Measurements from ENCODE around the gene TSPO2.

TSPO2 gene

DNA sequence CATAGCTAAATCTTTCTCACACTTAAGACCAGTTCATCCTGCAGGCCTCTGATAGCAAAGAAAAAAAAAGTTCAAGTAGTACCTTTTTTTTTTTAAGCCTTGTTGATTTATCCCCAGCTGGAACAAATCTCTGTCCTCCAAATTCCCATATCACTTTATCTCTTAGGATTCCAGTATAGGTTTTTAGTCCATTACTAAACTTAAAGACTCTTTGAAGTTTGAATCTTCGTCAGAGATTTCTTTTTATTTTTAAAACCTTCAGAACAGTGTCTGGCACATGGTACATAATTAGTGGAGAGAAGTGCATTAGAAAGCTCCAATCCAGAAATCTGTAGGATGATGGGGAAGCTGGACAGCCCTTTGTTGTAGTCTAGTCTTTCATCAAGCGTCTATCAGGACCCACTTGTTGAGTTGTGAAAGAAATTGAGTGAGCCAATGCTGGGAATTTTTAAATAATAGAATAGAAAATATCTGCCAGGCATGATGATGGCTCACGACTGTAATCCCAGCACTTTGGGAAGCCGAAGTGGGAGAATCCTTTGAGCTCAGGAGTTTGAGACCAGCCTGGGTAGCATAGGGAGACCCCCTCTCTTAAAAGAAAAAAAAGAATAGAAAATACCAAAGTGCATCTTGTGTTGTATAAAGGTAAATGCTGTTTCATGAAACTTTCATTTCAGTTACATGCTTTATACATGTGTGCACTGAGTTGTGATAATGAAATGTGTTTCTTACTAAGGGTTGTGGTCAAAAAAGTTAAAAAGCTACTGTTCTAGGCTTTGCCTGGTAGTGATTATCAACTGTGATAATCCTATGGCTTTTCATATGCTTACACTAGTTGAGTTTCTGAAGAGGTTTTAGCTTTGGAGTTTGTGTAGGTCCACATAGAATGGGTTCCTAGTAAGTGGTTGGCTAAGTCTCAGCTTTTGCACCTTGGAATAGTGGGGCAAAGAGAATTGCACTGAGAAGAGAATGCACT is 33.7 kb downstream of the TSPO2 start:
- DNase-seq (ENCODE audit: low spot score) = no peak

DNA sequence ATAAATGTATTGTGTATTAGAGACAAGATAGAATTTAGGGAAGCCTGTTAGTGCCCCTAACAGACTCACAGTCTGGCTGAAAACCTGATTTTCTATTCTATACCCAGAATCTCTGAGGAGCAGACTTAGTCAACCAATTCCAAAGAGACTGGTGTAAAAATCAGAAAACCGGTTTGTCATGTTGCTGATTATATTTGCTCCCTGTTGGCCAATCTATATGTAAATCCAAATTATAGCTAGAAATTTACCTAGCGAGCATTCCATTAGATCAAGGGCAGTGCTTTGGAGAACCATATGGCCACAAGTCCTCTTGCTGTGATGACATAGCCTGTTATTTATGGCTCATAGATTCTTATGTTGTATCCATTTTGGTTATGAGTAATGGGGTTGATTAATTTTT is 35.3 kb downstream of the TSPO2 start:
- no peak for DNase-seq (ENCODE audit: low spot score)

DNA sequence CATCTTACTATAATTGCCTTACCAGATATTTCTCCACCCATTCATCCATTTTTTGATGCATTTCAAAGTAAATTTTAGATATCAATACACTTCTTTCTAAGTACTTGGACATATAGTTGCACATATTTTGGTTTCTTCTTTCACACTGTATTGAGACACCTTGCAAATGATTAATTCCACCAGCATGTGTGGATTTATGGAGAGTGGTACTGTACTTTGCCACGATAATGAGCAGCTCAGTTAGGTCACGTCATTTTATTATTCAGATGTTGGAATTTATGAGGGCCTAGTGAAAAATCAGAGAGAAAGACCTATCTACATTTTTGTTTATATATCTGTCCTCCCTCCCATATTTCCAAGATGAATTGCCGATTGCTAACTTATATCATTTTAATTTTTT is 35.8 kb downstream of the TSPO2 start:
- DNase-seq (ENCODE audit: low spot score) = no peak

DNA sequence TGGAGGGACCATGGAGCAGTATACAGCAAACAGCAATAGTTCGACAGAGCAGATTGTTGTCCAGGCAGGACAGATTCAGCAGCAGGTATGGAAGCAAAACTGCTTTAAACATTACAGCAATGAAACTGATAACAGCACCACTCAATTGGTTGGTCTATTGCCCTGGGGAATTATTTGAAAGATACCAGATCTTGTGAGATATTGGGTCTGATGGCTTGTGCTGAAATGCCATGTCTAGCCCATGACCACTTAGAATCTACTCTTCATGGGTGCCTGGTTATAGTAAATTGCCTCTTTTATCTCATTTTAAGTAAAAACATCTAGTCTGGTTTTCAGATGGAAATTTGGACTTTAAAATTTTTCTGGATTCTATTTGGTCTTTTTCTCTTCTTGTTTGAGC is 36.8 kb downstream of the TSPO2 start:
- no peak for DNase-seq (ENCODE audit: low spot score)

DNA sequence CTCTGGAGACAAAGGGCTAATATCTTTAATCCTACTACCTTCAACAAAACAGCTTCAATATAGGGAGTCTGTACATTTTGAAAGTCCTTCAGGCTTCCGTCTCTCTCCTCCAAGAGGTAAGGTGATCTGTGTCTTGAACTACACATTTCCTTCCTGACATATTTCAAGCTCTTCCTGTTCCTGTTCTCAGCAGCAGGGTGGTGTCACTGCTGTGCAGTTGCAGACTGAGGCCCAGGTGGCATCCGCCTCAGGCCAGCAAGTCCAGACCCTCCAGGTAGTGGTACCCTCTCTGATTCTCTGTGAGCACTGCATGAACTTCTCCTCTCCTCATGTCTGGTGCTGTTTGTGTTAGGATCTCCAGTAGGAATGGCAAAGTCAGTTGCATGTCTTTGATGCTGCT is 38.4 kb downstream of the TSPO2 start:
- DNase-seq (ENCODE audit: low spot score) = no peak

DNA sequence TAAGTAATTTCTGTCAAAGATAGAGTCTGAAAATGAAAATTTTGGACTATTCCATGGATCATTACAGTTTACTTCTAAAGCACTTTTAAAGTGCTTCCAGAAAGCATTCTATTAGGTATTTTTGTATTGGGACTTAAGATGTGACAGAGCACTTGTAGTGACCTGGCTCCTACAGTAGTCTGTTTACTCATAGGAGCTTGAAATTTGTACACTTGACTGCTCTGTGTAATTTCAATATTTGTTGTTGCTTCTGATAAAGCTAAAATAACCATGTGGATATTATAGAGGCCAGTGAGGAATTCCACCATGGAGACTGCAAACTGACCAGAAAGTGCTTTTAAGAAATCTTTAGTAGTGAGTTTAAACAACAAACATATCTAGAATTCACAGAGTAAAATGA is 40.8 kb downstream of the TSPO2 start:
- DNase-seq (ENCODE audit: low spot score) = no peak

DNA sequence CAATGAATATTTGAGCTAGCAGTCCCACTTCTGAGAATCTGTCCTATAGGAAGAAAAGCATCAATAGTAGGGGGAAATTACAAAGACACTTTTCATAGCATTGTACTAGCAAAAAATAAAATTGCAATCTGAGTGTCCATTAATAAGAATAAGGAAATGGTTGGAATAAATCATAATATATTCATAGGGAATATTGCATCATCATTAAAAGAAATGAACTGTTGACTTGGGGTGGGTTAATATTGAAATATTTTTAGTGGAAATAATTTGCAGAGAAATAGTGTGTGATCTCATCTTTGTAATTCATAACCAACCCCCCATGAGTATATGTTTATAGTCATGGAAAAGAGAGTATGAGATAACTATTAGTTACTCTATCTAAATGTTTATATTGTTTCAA is 42.9 kb downstream of the TSPO2 start:
- no peak for DNase-seq (ENCODE audit: low spot score)

DNA sequence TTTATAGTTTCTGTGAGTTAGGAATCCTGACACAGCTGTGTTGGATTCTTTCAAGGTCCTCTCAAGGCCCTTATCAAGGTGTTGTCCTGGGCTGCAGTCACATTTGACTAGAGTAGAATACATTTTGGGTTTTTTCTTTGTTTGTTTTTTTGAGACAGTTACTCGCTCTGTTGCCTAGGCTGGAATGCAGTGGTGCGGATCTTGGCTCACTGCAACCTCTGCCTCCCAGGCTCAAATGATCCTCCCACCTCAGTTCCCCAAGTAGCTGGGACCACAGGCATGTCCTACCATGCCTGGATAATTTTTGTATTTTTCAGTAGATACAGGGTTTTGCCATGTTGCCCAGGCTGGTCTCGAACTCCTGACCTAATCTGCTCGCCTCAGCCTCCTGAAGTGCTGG is 46.2 kb downstream of the TSPO2 start:
- DNase-seq (ENCODE audit: low spot score) = no peak

DNA sequence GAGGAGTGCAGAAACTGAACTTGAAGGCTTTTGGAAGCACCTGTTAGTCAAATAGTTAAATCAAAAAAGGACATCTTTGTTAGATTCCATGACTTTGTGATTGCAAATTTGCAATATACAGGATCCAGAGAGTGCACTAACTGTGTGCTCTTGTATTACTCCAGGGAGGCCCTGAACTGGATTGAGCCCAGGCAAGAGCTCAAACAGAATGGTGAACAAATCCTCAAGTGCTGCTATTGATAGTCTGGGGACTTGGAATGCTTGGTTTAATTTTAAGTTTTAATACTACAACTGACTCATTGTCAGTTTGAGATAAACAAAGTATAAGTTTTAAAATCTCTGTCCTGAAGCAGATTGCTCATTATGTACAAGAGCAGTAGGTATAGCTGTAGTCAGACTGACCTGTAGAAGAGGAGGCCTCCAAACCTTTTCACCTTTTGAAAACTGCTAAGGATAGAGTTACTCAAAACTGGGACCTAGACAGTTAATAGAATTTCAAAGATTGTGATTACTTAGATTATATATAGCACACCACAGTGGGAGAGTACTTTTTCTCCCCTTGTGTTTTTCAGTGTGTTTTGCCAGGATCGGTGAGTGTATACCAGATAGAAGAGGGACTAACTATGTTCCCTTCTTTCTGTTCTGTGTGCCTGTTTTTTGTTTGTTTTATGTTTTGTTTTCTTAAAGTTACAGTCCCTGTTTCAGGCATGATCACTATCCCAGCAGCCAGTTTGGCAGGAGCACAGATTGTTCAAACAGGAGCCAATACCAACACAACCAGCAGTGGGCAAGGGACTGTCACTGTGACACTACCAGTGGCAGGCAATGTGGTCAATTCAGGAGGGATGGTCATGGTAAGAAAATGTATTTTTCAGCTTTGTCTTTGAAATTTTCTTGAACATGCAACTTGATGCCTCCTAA is 48.8 kb downstream of the TSPO2 start:
- no peak for DNase-seq (ENCODE audit: low spot score)

DNA sequence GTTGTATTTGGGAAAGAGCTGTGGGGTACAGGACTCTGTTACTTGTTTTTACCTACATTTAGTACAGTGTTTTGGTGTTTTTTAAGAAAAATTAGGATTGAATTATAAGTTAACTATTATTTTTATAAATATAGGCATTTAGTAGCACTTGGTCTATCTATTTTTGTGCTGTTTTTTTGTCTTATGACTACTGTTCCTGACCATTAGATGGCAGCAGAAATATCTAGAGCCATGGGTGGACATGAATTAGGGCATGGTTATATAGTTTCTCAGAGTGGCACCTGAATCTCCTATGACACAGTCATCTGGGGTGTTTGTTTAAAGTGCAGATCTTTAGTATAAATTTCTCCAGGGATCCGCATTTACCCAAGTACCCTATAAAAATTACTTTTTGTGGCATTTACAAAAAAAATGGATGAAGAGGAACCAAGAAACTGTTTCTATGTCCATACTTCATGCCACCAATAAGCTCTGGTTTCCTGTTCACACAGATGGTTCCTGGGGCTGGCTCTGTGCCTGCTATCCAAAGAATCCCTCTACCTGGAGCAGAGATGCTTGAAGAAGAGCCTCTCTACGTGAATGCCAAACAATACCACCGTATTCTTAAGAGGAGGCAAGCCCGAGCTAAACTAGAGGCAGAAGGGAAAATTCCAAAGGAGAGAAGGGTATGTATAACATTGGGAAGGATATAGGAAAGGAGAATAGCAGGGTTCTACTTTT is 50.3 kb downstream of the TSPO2 start:
- peak; percentile 35 for DNase-seq (ENCODE audit: low spot score)

DNA sequence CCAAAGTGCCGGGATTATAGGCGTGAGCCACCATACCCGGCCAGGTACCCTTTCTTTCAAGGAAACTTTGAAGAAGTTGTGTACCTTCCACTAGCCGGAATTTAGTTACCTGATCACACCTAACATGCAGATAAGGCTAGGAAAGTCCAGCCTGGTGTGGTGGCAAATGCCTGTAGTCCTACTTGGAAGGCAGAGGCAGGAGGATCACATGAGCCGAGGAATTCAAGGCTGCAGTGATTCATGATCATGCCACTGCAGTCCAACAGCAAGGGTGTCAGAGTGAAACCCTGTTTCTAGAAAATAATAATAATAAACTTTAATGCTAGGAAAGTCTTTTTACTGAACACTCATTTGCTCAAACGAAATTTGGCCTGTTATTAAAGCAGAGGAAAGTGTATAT is 51.5 kb downstream of the TSPO2 start:
- no peak for DNase-seq (ENCODE audit: low spot score)

Measured in AG20443 (cell line).